SK-N-SH (cell line): ENCODE results near the gene CNDP2. TPM values are rescaled to one million over a fixed set of nuclear protein-coding genes. Genes with fewer than 3 reads are reported as not detected.

ENCODE experiments used
- CTCF ChIA-PET: fragments of 300-600, 350-600 bp; formaldehyde crosslinking; extraction: SDS; loops from one replicate; lab custom pipeline; 2021; lab: Yijun Ruan, JAX
- POLR2A ChIA-PET: fragments of 350-600 bp; sonication (Branson Sonifier 250); formaldehyde crosslinking; extraction: SDS; loops from one replicate; lab custom pipeline; 2020; ENCODE audit warnings: antibody characterized with exemption, inconsistent platforms; lab: Yijun Ruan, JAX
- DNase-seq: peaks from one replicate; pipeline ENCODE4 v3.0.0; 2012
- H2AFZ ChIP-seq: fragments of 200-600 bp; sonication (generic); 2 replicates; pipeline ENCODE4 v1.8.1; 2016; ENCODE audit warnings: antibody characterized with exemption, mild to moderate bottlenecking, low read depth
- H3F3A ChIP-seq: fragments of 200-600 bp; sonication (generic); replicated peaks from 2 replicates; pipeline ENCODE3; 2016; ENCODE audit warnings: antibody characterized with exemption, mild to moderate bottlenecking; ENCODE audit not compliant: insufficient read depth
- H3K27ac ChIP-seq, 2 experiments: fragments of 200-500 bp in 1 of 2; fragments of 200-600 bp in 1 of 2; sonication (Bioruptor generic) in 1 of 2; sonication (generic), shearing (Covaris generic) in 1 of 2; 2 replicates each; pipeline versions ENCODE4 v1.5.1 to v1.6.1; 2014 to 2016; ENCODE audit warnings: low read depth in 2 of 2, inconsistent platforms in 1 of 2, low read length in 1 of 2, mild to moderate bottlenecking in 1 of 2, mixed read lengths in 1 of 2
- H3K27me3 ChIP-seq: fragments of 200-600 bp; sonication (generic), shearing (Covaris generic); 2 replicates; pipeline ENCODE4 v1.6.1; 2016; ENCODE audit warnings: mixed run types; ENCODE audit not compliant: insufficient read depth
- H3K36me3 ChIP-seq, 2 experiments: fragments of 200-500 bp in 1 of 2; fragments of 200-600 bp in 1 of 2; sonication (Bioruptor generic) in 1 of 2; sonication (generic) in 1 of 2; replicated peaks in 1 of 2; 2 replicates each; pipeline versions ENCODE3 to v1.5.1; 2014 to 2016; ENCODE audit warnings: low read length in 1 of 2, mild to moderate bottlenecking in 1 of 2; ENCODE audit not compliant: insufficient read depth in 2 of 2, control insufficient read depth in 1 of 2
- H3K4me1 ChIP-seq, 2 experiments: fragments of 200-500 bp in 1 of 2; fragments of 200-600 bp in 1 of 2; sonication (Bioruptor generic) in 1 of 2; sonication (generic), shearing (Covaris generic) in 1 of 2; 2 replicates each; pipeline versions ENCODE4 v1.5.1 to v1.6.1; 2014 to 2016; ENCODE audit warnings: low read depth in 1 of 2, low read length in 1 of 2, mixed run types in 1 of 2; ENCODE audit not compliant: insufficient read depth in 2 of 2, control insufficient read depth in 1 of 2
- H3K4me2 ChIP-seq: fragments of 200-600 bp; sonication (generic), shearing (Covaris generic); 2 replicates; pipeline ENCODE4 v1.6.1; 2017; ENCODE audit warnings: mixed run types
- H3K4me3 ChIP-seq, 2 experiments: fragments of 200-500 bp in 1 of 2; fragments of 200-600 bp in 1 of 2; sonication (Bioruptor generic) in 1 of 2; sonication (generic), shearing (Covaris generic) in 1 of 2; 2 replicates each; pipeline versions ENCODE4 v1.5.1 to v1.8.1; 2014 to 2016; ENCODE audit warnings: low read depth in 2 of 2, inconsistent platforms in 1 of 2, low read length in 1 of 2, mild to moderate bottlenecking in 1 of 2, mixed read lengths in 1 of 2, moderate library complexity in 1 of 2
- H3K79me2 ChIP-seq: fragments of 200-600 bp; sonication (generic); 2 replicates; pipeline ENCODE4 v1.8.1; 2017; ENCODE audit warnings: mild to moderate bottlenecking; ENCODE audit not compliant: insufficient read depth
- H3K9ac ChIP-seq: fragments of 200-600 bp; sonication (generic); 2 replicates; pipeline ENCODE4 v1.6.1; 2017; ENCODE audit warnings: mixed run types
- H3K9me2 ChIP-seq: fragments of 200-600 bp; sonication (generic); 2 replicates; pipeline ENCODE4 v1.6.1; 2017; ENCODE audit warnings: mixed run types
- H3K9me3 ChIP-seq: fragments of 200-600 bp; sonication (generic); 2 replicates; pipeline ENCODE4 v1.6.1; 2017; ENCODE audit warnings: mixed run types, mild to moderate bottlenecking, moderate library complexity
- H4K20me1 ChIP-seq: fragments of 200-600 bp; sonication (generic); 2 replicates; pipeline ENCODE4 v1.6.1; 2017; ENCODE audit warnings: mild to moderate bottlenecking, mixed run types; ENCODE audit not compliant: insufficient read depth
- ELF1 ChIP-seq: IDR thresholded peaks from 2 replicates; pipeline ENCODE4 v1.4.0; 2012
- EP300 ChIP-seq, 2 experiments: IDR thresholded peaks; 2 replicates each; pipeline versions ENCODE4 v1.4.0 to v1.6.1; 2012; ENCODE audit warnings: borderline replicate concordance in 1 of 2, low read depth in 1 of 2, low read length in 1 of 2
- EZH2phosphoT487 ChIP-seq: fragments of 200-600 bp; sonication (generic); IDR thresholded peaks from 2 replicates; pipeline ENCODE4 v1.6.1; 2017; ENCODE audit warnings: low read depth, mixed run types, mild to moderate bottlenecking, antibody characterized with exemption, moderate library complexity, borderline replicate concordance
- JUND ChIP-seq: IDR thresholded peaks from 2 replicates; pipeline ENCODE4 v1.4.0; 2012
- PBX3 ChIP-seq: IDR thresholded peaks from 2 replicates; pipeline ENCODE4; 2012
- POLR2AphosphoS5 ChIP-seq: IDR thresholded peaks from 2 replicates; pipeline ENCODE4 v1.6.1; 2012; ENCODE audit warnings: low read depth, low read length
- REST ChIP-seq: IDR thresholded peaks from 2 replicates; pipeline ENCODE4 v1.6.1; 2012; ENCODE audit warnings: mild to moderate bottlenecking, low read depth, low read length, moderate library complexity
- RFX5 ChIP-seq: IDR thresholded peaks from 2 replicates; pipeline ENCODE4 v1.6.1; 2012; ENCODE audit warnings: mild to moderate bottlenecking, improper control_type of control experiment, low read length
- SMC3 ChIP-seq: IDR thresholded peaks from 2 replicates; pipeline ENCODE4 v1.6.1; 2012; ENCODE audit warnings: low read depth, low read length, improper control_type of control experiment
- WGBS: methylation state at CpG from one replicate; pipeline ENCODE4 v1.1.6; 2017; ENCODE audit warnings: low lambda C conversion rate; 5-methylcytosine and 5-hydroxymethylcytosine counted together
- polyA plus RNA-seq, 3 experiments: library from polyadenylated mRNA; depleted of rRNA; stranded (reverse); fragments of >200 nt; gene quantifications; 2 replicates each; pipeline ENCODE4 v1.2.3, GENCODE V29; 2012

The CNDP2 gene
- polyA plus RNA-seq, 1 of the 3 experiments (the other 2 are of a cell fraction) = 78.5 TPM

- Histone ChIP-seq H3K4me3 (no peak overlapping the region), H2AFZ (no peak overlapping the region), H3K9me3 (no peaks in the 10 kb centered on the region), H3K4me2 (no peak overlapping the region), H3K27me3 (no peaks in the 10 kb centered on the region)
- 96% methylated on average over 14 of the region's 14 CpGs for WGBS
- no peak for DNase-seq
- TF ChIP-seq RFX5 = no peak
- no peak for TF ChIP-seq SMC3
- no peak for TF ChIP-seq JUND
- TF ChIP-seq, all 33 proteins: peak for 0
- Histone ChIP-seq H3K36me3 (peaks cover 13 to 59% of the 10 kb centered on the region in 2 experiments), H3K79me2 (no peaks in the 10 kb centered on the region), H3K27ac (no peak overlapping the region), H3K9me2 (no peaks in the 10 kb centered on the region), H4K20me1 (no peaks in the 10 kb centered on the region), H3F3A (no peaks in the 10 kb centered on the region), H3K9ac (no peak overlapping the region), H3K4me1 (no peaks in the 10 kb centered on the region)
- CTCF ChIA-PET = no interaction called here
- POLR2A ChIA-PET = no interaction called here
Measured at GRCh38 chr18:74507927-74508326, 11.8 kb downstream of the CNDP2 start.

DNA sequence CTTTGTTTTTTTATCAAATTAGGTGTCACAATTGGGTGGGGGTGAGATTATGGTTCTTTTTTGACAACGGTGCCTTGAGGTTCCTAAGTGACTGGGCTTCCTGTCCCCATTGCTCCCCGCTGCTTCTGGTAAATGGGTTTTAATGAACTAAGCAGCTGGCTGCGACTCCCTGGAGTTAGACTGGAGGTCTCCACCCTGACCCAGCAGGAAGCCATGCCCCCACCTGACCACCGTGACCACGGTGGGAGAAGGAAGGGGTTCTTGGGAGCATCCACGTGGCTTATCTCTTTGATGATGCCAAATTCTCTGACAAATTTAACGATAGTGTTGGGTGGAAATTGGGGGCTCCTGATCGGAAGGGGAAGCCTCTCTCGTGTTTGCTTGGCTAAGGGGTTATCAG, 12.2 kb downstream of the CNDP2 start:
- ChIA-PET CTCF (no interaction called here), POLR2A (no interaction called here)
- no peaks in the 10 kb centered on the region for H3F3A ChIP-seq
- H3K36me3 ChIP-seq = peaks cover 16 to 60% of the 10 kb centered on the region in 2 experiments
- no peaks in the 10 kb centered on the region for H3K4me1 ChIP-seq
- TF ChIP-seq JUND (no peak), EZH2phosphoT487 (no peak), POLR2AphosphoS5 (no peak), EP300 (IDR thresholded peaks at IDR 0.05; ENCODE audit: borderline replicate concordance in 1 of 2, low read depth in 1 of 2, low read length in 1 of 2) (no peak), ELF1 (no peak), PBX3 (no peak), REST (no peak)
- H3K9me3 ChIP-seq = no peaks in the 10 kb centered on the region
- H3K27me3 ChIP-seq = no peaks in the 10 kb centered on the region
- H3K9me2 ChIP-seq = no peaks in the 10 kb centered on the region
- H2AFZ ChIP-seq = no peak overlapping the region
- no peak overlapping the region for H3K9ac ChIP-seq
- no peaks in the 10 kb centered on the region for H3K79me2 ChIP-seq
- 93% methylated on average over 9 of the region's 9 CpGs for WGBS
- H4K20me1 ChIP-seq = no peaks in the 10 kb centered on the region
- no peak overlapping the region for H3K4me3 ChIP-seq
- no peak for DNase-seq
- no peak overlapping the region for H3K4me2 ChIP-seq
- H3K27ac ChIP-seq = no peak overlapping the region
